Smooth muscle cell (in vitro differentiated cells): ENCODE results near the gene LGALS9. TPM values are rescaled to one million over a fixed set of nuclear protein-coding genes. Genes with fewer than 3 reads are reported as not detected.
"Not testable (repeated sequence)": the region's sequence is repeated elsewhere in the genome, so short reads cannot be mapped to it uniquely, and the experiment has no call there.

ENCODE experiments used
- DNase-seq: peaks from one replicate; lab custom pipeline; 2025; ENCODE audit not compliant: unreplicated experiment; lab: John Stamatoyannopoulos, UW
- H2AFZ ChIP-seq: fragments of 200-600 bp; sonication (generic); 2 replicates; pipeline ENCODE4 v1.6.0; 2016; ENCODE audit warnings: antibody characterized with exemption, low read depth, mild to moderate bottlenecking
- H3F3A ChIP-seq: fragments of 200-600 bp; sonication (generic); 2 replicates; pipeline ENCODE4 v1.6.0; 2017; ENCODE audit warnings: antibody characterized with exemption, low read depth
- H3K27ac ChIP-seq: fragments of 200-600 bp; sonication (generic); 2 replicates; pipeline ENCODE4 v1.5.1; 2016; ENCODE audit warnings: low read depth, mild to moderate bottlenecking
- H3K27me3 ChIP-seq: fragments of 200-600 bp; sonication (generic); 2 replicates; pipeline ENCODE4 v1.6.1; 2016; ENCODE audit warnings: low read depth, mild to moderate bottlenecking
- H3K36me3 ChIP-seq: fragments of 200-600 bp; sonication (generic); 2 replicates; pipeline ENCODE4 v1.5.1; 2016; ENCODE audit warnings: low read depth
- H3K4me1 ChIP-seq: fragments of 200-600 bp; sonication (generic); 2 replicates; pipeline ENCODE4 v1.5.1; 2016; ENCODE audit warnings: low read depth
- H3K4me2 ChIP-seq: fragments of 200-600 bp; sonication (generic); 2 replicates; pipeline ENCODE4 v1.6.0; 2016; ENCODE audit warnings: mild to moderate bottlenecking
- H3K4me3 ChIP-seq: fragments of 200-600 bp; sonication (generic); 2 replicates; pipeline ENCODE4 v1.5.1; 2016; ENCODE audit warnings: mild to moderate bottlenecking
- H3K79me2 ChIP-seq: fragments of 200-600 bp; sonication (generic); 2 replicates; pipeline ENCODE4 v1.6.0; 2016; ENCODE audit warnings: low read depth, mild to moderate bottlenecking
- H3K9ac ChIP-seq: fragments of 200-600 bp; sonication (generic); 2 replicates; pipeline ENCODE4 v1.6.0; 2016; ENCODE audit warnings: low read depth
- H3K9me3 ChIP-seq: fragments of 200-600 bp; sonication (generic); replicated peaks from 2 replicates; pipeline ENCODE4 v1.5.1; 2016; ENCODE audit warnings: low read depth
- H4K20me1 ChIP-seq: fragments of 200-600 bp; sonication (generic); 2 replicates; pipeline ENCODE4 v1.6.0; 2016; ENCODE audit warnings: low read depth
- WGBS: methylation state at CpG from one replicate; pipeline ENCODE4 v1.1.7; 2016; ENCODE audit warnings: low lambda C conversion rate; 5-methylcytosine and 5-hydroxymethylcytosine counted together
- polyA plus RNA-seq: library from polyadenylated mRNA; unstranded; fragments of >200 nt; fragmentation: Nextera tagmentation; extraction: Ambion mirVana; gene quantifications from 2 replicates; pipeline ENCODE4 v1.2.1, GENCODE V29; 2016
- total RNA-seq: library from RNA; depleted of rRNA; stranded (reverse); fragments of >200 nt; gene quantifications from 2 replicates; pipeline ENCODE4 v1.2.3, GENCODE V29; 2014
- TF ChIP-seq, protein P1 (sequence below): fragments of 200-600 bp; sonication (generic); IDR thresholded peaks from 2 replicates; pipeline ENCODE4 v1.5.1; 2017; ENCODE audit warnings: borderline replicate concordance, mild to moderate bottlenecking, antibody characterized with exemption; ENCODE audit not compliant: insufficient read depth, poor library complexity, severe bottlenecking

The LGALS9 gene
- total and polyA plus RNA-seq, 2 experiments from 2014 or later = 5.8 to 9.7 TPM

GRCh38 chr17:27656620-27657019 lies 25.6 kb downstream of the LGALS9 start:
- H3K27me3 ChIP-seq, H3K9ac ChIP-seq, H3K4me2 ChIP-seq, H3K9me3 ChIP-seq, H3K79me2 ChIP-seq, H3F3A ChIP-seq, H4K20me1 ChIP-seq, H3K36me3 ChIP-seq, H3K27ac ChIP-seq, DNase-seq, H3K4me1 ChIP-seq, H2AFZ ChIP-seq, H3K4me3 ChIP-seq: not testable (repeated sequence)
- 96% methylated on average over 4 of the region's 8 CpGs for WGBS

DNA sequence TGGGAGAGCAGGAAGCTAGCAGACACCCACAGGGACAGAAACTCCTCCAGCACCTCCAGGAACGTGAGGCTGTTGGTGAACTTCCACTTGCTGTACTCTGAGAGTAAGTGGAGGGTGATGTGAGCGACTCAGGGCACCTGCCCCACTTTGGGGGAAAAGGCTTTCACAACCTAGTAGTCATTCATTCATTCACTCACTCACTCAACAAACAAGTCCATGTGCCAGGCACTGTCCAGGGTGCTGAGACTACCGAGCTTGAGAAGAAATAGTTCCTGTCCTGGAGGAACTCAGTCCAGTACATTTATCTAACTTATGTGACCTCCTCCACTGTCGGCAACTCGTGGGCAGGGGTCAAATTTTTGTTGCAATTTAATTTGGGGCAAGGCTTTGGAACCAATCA lies 26.6 kb downstream of the LGALS9 start:
- Histone ChIP-seq H3K27me3 (no peaks in the 10 kb centered on the region), H3K79me2 (no peaks in the 10 kb centered on the region), H3K36me3 (no peaks in the 10 kb centered on the region), H3F3A (no peaks in the 10 kb centered on the region), H3K4me2 (no peak overlapping the region), H3K4me1 (no peaks in the 10 kb centered on the region), H3K9me3 (no peaks in the 10 kb centered on the region), H3K27ac (no peak overlapping the region), H3K4me3 (no peak overlapping the region), H2AFZ (no peak overlapping the region), H4K20me1 (no peaks in the 10 kb centered on the region), H3K9ac (no peak overlapping the region)
- TF ChIP-seq, protein P1, sequence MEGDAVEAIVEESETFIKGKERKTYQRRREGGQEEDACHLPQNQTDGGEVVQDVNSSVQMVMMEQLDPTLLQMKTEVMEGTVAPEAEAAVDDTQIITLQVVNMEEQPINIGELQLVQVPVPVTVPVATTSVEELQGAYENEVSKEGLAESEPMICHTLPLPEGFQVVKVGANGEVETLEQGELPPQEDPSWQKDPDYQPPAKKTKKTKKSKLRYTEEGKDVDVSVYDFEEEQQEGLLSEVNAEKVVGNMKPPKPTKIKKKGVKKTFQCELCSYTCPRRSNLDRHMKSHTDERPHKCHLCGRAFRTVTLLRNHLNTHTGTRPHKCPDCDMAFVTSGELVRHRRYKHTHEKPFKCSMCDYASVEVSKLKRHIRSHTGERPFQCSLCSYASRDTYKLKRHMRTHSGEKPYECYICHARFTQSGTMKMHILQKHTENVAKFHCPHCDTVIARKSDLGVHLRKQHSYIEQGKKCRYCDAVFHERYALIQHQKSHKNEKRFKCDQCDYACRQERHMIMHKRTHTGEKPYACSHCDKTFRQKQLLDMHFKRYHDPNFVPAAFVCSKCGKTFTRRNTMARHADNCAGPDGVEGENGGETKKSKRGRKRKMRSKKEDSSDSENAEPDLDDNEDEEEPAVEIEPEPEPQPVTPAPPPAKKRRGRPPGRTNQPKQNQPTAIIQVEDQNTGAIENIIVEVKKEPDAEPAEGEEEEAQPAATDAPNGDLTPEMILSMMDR = no peak
- WGBS = 71% methylated on average over 5 of the region's 5 CpGs
- DNase-seq = no peak

DNA sequence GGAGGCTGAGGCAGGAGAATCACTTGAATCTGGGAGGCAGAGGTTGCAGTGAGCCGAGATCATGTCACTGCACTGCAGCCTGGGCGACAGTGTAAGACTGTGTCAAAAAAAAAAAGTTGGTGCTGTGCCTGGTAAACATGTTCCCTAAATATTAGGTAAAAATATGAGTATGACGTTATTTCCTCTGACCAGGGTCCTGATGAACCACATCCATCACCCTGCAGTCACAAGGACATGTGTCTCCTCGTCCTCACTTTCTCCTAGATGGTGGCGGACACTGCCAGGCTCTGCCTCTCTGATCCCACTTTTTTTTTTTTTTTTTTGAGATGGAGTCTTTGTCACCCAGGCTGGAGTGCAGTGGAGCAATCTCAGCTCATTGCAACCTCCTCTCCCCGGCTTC lies 28.7 kb downstream of the LGALS9 start:
- 89% methylated on average over 6 of the region's 6 CpGs for WGBS
- no peak overlapping the region for H3K9ac ChIP-seq
- H3K36me3 ChIP-seq = no peaks in the 10 kb centered on the region
- no peak overlapping the region for H3K27ac ChIP-seq
- TF ChIP-seq, protein P1 = no peak
- no peaks in the 10 kb centered on the region for H3K4me1 ChIP-seq
- no peak for DNase-seq
- no peak overlapping the region for H3K4me2 ChIP-seq
- no peaks in the 10 kb centered on the region for H3K9me3 ChIP-seq
- H3K27me3 ChIP-seq = no peaks in the 10 kb centered on the region
- no peaks in the 10 kb centered on the region for H3K79me2 ChIP-seq
- H3F3A ChIP-seq = no peaks in the 10 kb centered on the region
- H4K20me1 ChIP-seq = no peaks in the 10 kb centered on the region
- no peak overlapping the region for H3K4me3 ChIP-seq
- no peak overlapping the region for H2AFZ ChIP-seq

DNA sequence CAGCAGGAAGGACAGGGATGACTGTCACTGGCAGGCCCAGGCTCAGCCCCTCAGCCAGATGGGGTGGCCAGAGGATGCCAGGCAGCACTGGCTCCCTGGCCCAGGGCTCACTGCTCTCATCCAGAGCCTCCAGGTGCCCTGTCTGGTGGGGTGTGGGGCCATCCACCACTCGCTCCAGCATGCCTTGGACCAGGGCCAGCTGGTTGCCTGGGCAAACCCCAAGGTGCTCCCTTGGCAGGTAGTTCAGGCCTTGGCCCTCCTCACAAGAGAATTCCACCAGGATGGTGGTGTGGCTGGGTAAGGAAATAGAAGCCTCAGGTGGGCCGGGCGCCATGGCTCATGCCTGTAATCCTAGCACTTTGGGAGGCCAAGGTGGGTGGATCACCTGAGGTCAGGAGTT lies 29.4 kb downstream of the LGALS9 start:
- Histone ChIP-seq H3K9ac (no peak overlapping the region), H2AFZ (no peak overlapping the region), H3K27ac (no peak overlapping the region), H3K9me3 (no peaks in the 10 kb centered on the region), H3K4me2 (no peak overlapping the region), H4K20me1 (no peaks in the 10 kb centered on the region), H3K27me3 (no peaks in the 10 kb centered on the region), H3K4me1 (no peaks in the 10 kb centered on the region), H3K79me2 (no peaks in the 10 kb centered on the region), H3K4me3 (no peak overlapping the region), H3K36me3 (no peaks in the 10 kb centered on the region), H3F3A (no peaks in the 10 kb centered on the region)
- TF ChIP-seq, protein P1 = no peak
- no peak for DNase-seq
- 90% methylated on average over 3 of the region's 3 CpGs for WGBS
